ENCODE data around the gene DOCK9. TPM values are rescaled to one million over a fixed set of nuclear protein-coding genes. Genes with fewer than 3 reads are reported as not detected.
A peak's percentile ranks its signal among the peaks of the same experiment; 100 is the strongest.

The DOCK9 gene
- total RNA-seq, 1 experiment from 2014 or later = 100 TPM

DNA sequence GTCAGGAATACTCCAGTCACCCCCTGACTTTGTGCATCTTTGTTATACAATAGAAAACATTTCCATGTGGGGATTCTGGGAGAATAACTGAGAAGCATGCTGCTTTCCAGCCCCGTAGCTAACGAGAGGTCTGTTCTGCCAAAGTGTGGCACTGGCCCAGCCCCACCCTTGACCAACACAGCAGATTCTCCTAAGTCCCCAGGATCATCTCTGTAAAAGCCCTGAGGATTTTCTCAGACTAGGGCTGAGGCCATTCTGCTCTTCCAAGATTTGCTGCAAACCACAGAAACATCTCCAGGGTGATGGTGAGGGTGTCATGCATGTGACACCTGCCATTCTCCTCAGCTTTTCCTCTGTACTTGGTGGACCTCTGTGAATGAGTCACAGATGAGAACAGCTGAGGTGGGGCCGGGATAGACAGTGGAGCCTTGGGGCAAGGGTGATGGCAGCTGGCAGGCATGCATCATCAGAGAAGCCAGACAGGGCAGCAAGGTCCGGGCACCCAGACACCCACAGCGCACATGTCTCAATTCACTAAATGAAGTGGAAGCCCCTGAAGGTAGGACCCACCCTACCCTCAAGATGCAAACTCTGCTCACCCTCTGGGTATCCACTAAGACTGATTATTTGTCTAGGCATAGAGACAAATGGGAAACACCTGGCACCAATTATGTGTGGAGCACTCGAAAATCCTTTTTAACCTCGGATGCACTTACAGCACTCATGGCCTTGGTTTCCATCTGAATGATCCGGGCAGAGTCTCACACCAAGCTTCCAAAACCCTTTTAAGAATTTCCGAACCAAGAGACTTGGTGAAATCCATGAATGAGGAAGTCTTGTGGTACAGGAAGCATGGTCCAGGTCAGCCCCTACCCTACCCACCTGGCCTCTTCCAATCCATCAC is 20.1 kb upstream of the DOCK9 start:
- peak; percentile 99 for DNase-seq (ENCODE audit: low read depth)

DNA sequence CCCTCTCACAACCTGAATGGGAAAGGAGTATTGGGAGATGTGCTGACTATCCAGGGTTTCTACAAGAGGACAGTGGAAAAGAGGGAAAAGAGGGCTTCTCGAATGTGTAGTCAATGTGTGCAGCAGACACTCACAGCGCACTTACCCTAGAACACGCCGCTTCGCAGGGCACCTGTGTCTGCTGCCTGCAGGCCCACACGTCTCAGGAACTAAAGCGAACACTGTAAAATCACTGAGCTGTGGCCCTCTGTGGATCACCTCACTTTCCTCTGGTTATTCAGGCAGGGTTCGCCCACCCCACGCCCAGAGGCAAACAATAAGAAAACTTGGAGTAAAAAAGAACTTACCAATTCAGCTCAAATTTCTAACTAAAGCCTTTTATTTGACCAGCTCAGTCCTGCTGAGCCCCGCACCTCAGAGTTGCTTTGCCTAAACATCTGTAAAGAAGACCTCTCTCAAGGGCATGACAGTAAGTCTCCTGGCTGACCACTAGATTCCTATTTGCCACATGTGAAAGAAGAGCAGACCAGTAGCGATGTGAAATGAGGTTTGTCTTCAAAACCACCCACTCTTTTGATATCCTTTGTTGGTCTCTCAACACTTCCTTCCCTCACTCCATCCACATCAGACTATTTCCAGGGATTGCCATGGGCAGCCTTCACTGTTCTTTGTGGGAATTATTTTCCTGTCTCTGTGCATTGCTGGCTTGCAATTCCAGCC is 19.3 kb upstream of the DOCK9 start:
- no peak for DNase-seq (ENCODE audit: low read depth)

DNA sequence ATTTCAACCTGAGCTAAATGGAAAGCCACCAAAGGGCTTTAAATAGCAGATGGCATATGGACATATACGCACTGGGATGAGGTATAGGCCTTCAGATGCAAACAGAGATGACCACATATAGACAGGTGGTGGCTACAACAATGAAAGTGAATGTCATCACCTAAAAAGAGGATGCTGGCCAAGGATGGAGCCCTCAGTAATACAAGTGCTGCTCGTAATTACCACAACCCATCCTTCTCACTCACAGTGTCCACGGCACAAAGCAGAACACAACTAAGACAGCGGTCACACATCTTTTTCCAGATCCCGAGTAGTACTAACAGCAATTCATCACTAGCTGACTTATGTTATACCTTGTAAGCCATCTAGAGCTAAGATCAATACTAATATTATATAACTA is 18.2 kb upstream of the DOCK9 start:
- no peak for DNase-seq (ENCODE audit: low read depth)

GRCh38 chr13:98994896-98995295 is 17.0 kb upstream of the DOCK9 start:
- DNase-seq (ENCODE audit: low read depth) = no peak

GRCh38 chr13:98994080-98994479 is 16.2 kb upstream of the DOCK9 start:
- no peak for DNase-seq (ENCODE audit: low read depth)

DNA sequence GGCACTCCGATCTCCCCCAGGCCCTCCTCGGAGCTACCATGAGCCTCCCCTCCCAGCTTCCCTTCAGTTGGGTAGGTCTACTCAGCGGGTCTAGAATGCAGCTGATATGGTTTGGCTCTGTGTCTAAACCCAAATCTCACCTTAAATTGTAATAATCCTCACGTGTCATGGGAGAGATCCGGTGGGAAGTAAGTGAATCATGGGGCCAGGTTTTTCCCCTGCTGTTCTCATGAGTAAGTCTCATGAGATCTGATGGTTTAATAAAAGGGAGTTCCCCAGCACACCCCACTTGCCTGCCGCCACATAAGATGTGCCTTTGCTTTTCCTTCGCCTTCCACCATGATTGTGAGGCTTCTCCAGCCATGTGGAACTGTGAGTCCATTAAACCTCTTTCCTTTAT is 14.5 kb upstream of the DOCK9 start:
- no peak for DNase-seq (ENCODE audit: low read depth)

- no peak for DNase-seq (ENCODE audit: low read depth)
Measured at GRCh38 chr13:98990701-98991100, 12.8 kb upstream of the DOCK9 start.

GRCh38 chr13:98989469-98990235 is 11.8 kb upstream of the DOCK9 start:
- no peak for DNase-seq (ENCODE audit: low read depth)

GRCh38 chr13:98988780-98989179 is 10.9 kb upstream of the DOCK9 start:
- no peak for DNase-seq (ENCODE audit: low read depth)

DNA sequence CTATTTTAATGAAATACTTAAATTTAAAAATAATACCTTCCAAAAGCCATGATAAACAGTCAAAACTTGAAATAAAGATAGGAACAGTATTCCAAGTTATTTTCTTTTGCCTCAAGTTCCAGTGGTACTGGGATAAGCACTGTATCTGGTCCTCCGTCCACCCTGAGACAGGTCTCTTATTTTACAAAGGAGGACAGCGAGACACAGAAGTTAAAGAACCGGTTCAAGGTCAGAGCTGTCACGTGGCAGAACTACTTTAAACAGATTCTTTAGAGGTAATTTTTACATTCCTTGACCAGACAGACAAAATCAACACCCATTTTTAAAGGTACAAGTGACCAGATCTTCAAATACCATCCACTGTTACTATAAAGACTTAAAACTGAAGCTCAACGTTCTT is 10.4 kb upstream of the DOCK9 start:
- no peak for DNase-seq (ENCODE audit: low read depth)

DNA sequence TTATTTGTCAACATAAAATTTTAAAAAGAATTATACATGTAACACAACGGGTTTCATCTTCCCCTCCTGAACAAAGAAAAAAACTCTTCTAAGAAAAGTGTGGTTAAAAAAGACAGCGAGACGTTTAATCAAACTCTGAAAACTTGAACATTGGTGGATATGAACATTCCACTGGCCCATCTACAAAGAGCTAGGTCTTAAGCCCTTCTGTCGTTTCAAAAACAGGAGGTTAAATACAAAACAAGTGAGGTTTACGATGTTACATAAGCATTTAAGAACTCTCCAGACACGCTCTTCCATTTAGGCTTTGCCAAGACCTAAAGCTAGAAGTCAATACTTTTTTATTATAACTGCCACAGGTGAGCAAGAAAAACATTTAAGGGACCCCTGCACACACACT is 9.4 kb upstream of the DOCK9 start:
- no peak for DNase-seq (ENCODE audit: low read depth)

DNA sequence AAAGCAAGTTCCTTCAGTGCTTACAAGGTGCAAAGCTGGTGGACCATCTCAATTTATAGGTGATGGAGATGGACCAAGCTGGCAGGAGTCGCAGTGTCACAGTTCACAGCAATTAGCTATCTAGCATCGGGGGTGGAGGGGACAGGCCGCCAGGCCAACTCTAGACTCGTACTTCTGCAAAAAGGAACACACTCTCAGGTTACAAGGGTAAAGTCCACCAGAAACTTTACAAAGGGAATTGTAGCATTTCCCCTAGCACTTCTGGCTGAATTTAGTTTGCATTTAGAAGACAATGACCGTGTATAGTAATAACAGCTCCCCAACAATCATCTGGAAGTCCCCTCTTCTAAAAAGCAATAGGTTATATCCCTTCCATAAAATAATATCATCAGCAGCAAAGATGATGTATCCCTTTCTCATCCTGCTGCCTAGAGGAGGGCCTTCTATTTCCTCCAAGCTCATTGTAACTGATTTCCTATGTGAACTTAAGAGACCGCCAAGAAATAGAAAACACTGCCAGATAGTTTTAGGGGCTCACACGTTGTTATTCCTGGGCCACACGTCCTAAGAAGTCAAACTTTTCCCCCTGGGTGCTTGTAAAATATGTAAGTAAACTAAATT is 8.5 kb upstream of the DOCK9 start:
- DNase-seq (ENCODE audit: low read depth) = no peak

DNA sequence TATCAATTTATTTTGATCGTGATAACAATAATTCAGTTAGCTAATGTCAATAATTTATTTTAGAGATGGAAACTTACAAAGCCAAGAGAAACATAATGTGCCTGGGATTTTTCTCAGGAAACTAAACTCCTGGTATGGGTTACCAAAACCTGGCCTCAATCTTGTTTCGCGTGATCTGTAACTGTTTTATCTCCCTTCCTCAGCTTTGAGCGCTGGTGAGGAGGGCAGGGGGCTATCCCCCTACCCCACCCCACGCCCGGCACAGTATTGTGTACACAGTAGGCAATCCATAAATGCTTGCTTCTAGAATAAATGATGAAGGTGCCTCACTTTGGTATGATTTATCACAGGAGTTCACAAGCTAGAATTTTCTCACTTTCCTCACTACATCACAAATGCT is 7.7 kb upstream of the DOCK9 start:
- DNase-seq (ENCODE audit: low read depth) = no peak

DNA sequence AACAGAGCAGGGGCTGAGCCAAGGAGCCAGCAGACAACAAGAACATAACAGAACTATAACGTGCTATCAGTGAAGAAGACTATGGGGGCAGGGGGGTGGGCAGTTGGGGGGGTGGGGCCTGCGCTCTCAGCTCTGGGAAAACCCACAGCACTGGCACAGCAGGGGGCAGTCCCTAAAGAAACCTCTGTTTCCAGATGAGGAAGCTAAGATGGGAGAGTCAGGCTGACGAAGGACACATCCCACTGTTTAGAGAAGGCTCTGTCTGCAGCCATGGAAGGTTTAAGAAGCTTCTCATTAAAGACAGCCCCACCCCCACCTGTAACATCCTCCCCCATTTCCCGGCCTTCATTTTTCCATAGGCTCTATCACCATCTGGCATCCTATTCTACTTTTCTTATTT is 7.1 kb upstream of the DOCK9 start:
- no peak for DNase-seq (ENCODE audit: low read depth)

DNA sequence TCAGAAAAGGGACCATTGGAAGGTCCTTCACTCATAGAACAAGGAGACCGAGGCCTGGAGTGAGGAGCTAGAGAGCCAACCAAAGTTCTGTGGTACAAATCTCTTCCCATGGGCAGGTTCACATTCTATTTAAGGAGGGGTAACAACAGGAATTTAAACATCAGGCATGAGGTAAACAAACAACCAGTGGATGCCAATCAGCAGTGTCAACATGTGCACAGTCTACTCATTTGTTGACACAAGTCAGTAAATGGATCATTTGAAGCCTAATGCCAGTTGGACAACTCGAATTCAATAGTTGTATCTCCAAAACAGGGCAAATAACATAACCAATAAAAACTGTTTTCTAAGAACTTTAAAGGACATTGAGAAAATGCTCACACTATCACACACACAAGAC is 6.3 kb upstream of the DOCK9 start:
- DNase-seq (ENCODE audit: low read depth) = no peak

GRCh38 chr13:98983182-98983581 is 5.3 kb upstream of the DOCK9 start:
- no peak for DNase-seq (ENCODE audit: low read depth)

DNA sequence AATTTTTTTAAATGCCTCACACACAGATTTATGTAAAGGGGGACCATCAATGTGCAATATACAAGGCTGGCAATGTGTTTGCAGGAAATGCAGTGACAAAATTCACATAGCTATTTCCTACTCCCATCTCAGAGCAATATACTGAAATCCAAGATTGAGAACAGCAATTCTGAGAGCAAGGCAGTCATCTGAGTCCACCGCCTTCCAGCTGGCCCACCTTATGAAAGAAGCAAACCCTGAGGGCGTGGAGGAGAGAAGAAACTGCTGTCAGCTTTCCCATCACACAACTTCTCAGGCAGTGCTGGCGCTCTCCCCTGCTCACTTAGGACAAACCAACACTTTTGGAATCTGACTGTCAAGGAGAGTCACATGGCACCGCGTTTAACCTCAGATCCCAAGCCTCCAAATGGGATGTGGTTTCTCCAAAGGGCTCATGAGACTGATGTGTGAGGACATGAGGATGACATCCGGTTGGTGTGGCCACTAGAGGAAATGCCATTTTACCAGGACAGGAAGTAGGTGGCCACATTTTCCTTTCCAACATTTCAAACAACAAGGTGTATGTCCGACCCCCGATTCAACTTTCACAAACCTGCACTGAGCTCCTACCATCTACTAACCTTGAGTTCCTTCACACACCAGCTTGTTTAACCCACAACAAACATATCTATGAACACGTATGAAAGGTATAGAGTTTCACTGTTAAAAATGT is 3.7 kb upstream of the DOCK9 start:
- peak; percentile 45 for DNase-seq (ENCODE audit: low read depth)

DNA sequence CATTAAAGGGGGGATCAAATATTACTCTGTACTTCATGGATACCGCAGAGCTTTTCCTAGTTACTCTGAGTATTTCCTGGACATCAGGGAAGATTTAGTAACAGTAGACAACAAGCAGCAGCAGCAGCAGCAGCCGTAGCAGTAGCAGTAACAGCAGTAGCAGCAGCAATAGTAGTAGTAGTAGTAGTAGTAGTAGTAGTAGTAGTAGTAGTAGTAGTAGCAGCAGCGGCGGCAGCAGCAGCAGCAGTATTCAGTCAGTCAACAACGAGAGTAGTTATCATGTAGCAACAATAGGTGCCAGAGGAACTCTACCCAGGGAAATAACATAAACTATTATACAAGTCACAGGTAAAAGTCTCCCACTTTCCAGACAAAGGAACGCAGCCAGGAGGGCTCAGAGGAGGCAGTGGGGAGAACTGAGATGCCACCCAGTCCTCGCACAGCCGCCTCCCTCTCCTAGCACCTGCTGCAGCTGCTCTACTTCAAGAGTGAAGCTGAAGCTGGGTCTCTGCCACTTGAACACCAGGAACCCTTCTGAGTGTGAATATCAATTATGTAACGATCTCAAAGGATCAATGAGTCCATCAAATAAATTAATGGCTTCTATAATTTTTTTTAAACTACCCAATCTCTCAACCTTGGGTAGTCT is 1.3 kb upstream of the DOCK9 start:
- no peak for DNase-seq (ENCODE audit: low read depth)

DNA sequence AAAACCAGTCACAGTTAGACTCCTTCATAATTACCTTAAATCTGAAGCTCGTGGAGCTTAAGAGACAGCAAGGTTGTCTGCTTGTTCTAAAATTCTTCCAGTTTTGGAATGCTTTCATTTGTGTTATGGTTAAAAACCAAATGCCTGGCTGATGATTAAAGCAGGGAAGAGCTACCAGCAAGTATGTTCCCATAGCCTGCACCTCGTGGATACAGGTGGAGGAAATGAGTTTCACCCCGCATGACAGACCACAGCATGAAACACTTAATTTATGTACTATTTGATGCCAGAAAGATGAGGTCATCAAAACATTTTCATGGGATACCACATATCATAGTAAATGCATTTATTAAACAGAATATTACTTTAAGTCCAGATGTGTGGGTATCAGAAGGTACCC is 416 bp upstream of the DOCK9 start:
- DNase-seq (ENCODE audit: low read depth) = peak; percentile 88

DNA sequence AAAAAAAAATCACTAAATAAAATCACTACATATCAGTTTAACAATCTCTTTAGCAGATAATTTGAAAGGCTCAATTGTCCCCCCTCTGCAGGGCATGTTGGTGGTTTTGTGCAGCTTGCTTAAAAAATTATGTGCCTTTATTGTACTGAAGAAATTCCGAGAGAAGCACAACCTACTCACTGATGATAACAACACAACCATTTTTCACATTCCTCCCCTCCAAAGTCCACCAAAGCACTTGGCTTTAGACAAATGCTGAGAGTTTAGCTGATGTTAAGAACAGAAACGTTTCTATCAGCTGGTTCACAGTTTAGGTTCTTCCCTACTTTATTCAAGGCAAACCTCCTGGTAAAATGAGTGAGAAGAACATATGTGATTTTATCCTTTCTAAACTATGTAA is 923 bp downstream of the DOCK9 start:
- peak; percentile 33 for DNase-seq (ENCODE audit: low read depth)

GRCh38 chr13:98976338-98976737 is 1.5 kb downstream of the DOCK9 start:
- DNase-seq (ENCODE audit: low read depth) = peak; percentile 77
